Mucosa of gallbladder (tissue), 1 donor: ENCODE data around the gene RABGGTA. TPM values are rescaled to one million over a fixed set of nuclear protein-coding genes. Genes with fewer than 3 reads are reported as not detected.
A peak's percentile ranks its signal among the peaks of the same experiment; 100 is the strongest.

Experiments used
- DNase-seq: peaks from one replicate; pipeline ENCODE4 v3.0.0-alpha.2; 2020; ENCODE audit warnings: low spot score
- total RNA-seq: library from RNA; stranded (reverse); gene quantifications from one replicate; pipeline ENCODE4 v1.2.1, GENCODE V29; 2021
- donor health status: DM: no; HTN: no; CAD: no.

Gene RABGGTA
- total RNA-seq, 1 donor from 2014 or later: 36.0 TPM

DNA sequence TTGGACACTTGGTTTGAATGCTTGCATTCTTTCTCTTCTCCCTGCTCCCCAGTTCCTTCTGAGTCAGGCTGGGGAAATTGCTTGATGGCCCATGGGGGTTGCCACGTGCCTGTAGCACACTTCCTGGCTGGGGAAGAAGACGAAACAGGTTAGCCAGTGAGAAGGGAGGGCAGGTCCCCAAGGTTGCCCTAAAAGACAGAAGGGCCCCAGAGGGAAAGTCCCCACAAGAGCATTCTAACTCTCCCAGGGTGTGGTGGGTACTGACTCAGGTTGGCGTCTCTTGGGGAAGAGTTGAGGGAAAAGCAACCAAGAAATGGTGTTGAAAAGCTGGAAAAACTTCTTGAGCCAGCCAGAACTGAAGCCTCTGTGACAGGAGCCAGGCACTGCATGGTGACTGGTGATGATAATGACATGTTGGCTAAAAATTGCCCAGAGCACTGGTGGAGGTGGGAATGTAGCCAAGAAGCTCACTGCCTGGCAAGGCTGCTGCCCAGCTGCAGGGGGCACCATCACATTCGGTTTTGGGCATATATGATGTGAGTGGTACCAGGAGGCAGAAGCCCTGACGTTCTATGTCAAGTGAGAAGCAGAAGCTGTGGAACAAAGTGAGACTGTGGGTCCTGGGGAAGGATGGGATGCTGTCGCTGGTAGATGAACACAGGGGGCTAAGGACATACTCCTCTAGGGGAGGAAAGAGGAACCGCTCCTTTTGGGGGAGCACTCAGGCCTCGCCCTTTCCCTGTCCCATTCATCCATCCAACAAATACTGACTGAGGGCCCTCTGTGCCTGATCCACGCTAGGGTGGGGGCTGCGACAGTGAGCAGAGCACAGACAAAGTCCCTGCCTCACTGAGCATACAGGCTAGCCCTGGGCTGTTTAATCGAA, 8.1 kb upstream of the RABGGTA start:
- DNase-seq: no peak

DNA sequence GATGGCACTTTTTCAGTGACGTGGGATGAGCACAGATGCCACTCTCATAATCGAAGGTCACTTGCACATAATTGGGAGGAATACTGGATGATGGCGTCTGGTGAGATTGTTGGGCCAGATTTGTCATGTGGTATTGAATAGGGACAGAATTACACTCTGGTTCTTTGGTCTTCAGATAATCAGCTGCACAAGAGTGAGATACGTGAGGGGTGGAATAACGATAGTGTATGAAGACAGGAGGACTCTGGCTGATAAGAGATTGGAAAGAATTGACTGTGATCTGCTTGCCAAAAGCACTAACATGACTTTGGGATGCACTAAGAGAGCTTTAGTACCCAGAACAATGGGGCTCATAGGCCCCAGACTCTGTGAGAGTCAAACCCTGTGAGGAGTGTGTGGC, 7.0 kb upstream of the RABGGTA start:
- DNase-seq: no peak

DNA sequence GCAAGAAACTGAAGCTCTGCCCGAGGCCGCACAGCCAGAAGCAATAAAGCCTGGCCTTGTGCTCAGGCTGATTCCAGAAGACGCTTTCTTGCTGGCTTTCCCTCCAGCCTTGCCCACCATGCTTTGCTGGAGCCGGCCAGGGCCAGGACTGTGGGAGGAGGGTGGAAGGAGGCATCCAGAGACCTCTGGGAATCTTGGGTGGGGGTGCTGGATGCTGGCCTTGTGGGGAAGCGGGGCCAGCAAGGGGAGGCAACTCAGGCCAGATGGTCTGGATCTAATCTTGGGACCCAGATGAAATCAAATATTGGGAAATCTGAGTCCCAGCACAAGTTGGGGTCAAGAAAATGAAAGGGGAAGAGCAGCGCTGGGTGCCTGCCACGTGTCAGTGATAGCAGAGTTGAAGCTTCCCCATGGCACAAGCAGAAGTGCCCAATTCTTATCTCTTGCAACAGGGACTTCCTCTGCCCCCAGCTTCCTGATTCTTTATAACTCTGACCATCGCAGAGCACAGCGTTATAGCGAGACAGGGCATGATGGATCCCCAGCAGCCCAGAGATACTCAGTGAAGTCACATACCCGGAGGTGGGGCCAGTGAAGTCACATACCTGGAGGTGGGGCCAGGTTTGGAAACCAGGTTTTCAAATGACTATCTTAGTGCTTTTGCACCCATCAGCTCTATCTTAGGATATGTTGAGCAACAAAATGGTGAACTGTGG, 6.4 kb upstream of the RABGGTA start:
- DNase-seq: peak; percentile 29

DNA sequence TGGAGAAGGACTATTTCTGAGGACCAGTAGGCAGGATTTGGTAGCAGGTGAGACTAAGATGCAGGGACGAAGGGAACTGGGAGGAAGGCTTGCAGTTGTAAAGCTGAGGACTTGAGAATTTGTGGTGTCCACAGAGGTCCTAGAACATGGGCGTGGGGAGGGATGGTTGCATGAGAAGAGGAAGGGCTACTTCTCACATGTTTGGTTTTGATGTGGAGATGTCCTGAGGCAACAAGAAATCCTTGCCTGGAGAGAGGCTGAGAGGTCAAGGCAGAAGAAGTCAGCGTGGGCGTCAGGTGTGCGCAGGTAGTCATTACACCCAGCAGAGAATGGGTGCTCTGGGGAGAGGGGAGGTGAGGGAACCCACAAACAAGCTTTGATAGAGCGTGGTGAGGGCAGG, 5.7 kb upstream of the RABGGTA start:
- DNase-seq: no peak

DNA sequence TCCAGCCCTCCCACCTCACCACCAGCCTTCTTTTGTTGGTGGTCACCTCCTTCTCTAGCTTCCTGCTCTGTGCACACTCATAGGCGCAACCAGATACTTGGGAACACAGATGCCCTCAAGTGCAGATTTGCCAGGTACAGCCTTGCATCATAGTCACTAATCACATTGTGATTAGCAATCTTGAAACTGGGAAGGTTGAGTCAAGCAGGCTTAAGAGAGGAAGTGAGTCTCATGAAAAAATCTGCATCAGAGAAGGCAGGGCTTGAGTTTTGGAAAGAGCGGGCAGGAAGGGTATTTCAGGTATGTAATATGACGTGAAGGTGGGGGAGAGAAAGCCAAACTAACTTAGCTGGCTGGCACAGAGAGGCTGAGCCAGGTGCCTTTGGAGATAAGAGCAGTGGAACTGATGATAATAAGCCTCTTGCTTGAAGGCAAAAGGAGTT, 2.7 kb upstream of the RABGGTA start:
- DNase-seq: no peak

DNA sequence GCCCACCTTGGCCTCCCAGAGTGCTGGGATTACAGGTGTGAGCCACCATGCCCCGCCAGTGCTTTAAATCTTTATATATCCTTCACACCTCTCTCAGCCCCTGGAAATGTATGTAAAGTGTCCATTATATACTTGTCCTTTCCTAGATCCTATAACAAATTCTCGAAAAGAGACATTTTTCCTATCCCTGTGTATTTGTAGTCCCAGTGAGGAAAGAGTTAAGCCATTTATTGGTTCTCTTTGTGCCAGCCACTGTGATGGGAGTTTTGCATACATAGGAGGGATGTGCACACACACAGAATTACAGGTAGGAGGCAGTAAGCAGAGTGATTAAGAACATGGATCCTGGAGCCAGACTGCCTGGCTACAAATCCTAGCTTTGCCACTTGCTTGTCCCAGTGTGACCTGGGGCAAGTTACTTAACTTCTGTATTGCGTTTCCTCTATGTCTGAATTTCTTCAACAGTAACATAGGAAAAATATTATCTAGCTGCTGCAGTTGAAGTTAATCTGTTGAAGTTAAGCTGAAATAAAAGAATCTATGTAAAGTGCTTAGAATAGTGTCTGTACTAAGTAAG, 2.1 kb upstream of the RABGGTA start:
- DNase-seq: no peak

DNA sequence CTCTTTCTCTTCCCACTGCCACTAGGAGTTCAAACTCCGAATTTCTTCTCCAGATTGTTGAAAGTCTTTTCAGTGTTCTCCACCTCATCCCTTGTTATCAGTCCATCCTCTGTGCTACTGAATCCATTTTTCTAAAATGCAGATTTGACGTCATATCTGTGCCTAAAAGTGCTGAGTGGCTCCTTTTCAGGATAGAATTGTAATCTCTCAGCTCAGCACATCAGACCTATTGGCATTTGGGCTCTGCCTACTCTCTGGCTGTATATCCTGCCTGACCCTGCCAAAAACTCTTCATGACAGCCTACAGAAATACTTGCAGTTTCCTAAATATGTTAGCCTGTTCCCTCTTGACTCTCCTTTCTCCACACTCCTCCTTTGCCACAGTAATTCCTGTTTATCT, 1.1 kb upstream of the RABGGTA start:
- no peak for DNase-seq

DNA sequence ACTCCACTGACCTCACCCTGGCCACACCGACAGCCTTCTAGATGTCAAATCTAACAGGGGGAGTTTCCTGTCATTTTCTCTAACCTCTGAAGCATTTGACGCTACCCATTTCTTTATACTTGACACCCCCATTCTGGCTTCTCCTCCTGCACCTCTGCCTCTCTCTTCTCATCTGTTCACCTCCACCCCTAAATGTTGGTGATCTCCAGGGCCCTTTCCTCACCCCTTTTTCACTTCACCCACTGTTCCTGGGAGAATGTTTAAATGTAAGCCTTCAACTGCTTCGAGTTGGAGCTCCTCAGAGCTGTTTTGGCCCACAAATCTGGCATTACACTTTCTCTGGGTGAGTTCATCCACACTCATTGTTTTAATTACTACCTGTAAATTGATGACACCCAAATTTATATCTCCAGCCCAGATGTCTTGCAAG, 452 bp upstream of the RABGGTA start:
- no peak for DNase-seq

DNA sequence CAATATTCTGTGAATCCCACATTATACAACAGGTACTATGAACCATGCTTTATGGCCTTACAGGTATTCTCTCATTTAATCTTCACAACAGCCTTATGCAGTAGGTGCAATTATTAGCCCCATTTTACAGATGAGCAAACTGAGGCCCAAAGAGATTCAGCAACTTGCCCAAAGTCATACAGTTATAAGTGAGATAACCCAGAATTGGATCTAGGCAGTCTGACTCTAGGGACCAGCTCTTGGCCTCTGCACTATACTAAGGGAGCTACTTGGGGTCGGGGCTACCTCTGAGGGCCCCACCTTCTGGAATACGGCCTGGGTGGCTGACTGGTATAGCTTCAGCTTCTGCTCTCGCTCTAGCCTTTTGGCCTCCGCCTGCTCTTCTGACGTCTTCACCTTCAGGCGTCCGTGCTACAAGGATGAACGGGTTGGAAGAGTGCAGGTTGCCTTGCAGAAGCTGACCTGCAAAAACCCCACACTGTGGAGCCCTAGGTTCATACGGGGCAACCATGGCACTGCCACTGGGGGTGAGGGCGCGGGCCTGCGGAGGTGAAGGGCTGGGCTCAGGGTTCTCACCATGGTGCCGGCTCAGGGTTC, 762 bp downstream of the RABGGTA start:
- DNase-seq: no peak

DNA sequence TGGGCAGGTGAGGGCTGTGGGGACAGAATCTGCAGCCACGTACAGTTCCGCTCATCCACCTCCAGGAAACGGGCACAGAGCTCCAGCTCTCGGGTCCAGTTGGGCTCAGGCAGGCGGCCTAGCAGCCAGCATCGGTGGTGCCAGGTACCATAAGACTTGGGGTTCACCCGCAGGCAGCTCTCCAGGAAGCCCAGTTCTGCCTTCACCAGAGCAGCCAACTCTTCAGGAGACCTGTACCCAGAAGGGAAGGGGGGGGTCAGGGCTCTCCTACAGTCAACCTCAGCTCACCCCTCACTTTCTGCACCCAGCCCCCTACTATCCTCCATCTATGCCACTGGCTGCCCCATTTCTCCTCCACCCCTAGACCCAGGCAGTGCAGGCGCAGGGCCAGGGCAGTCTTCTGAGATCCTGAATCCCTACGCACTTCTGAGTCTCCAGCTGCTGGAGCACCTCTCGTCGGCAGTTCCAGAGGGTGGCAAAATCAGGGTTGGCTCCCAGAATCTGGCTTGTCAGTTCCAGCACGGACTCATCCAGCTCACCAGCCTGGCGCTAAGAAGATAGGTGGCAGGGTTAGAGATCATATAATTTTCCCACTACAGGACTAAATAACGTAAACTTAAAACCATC, 1.4 kb downstream of the RABGGTA start:
- DNase-seq: no peak

DNA sequence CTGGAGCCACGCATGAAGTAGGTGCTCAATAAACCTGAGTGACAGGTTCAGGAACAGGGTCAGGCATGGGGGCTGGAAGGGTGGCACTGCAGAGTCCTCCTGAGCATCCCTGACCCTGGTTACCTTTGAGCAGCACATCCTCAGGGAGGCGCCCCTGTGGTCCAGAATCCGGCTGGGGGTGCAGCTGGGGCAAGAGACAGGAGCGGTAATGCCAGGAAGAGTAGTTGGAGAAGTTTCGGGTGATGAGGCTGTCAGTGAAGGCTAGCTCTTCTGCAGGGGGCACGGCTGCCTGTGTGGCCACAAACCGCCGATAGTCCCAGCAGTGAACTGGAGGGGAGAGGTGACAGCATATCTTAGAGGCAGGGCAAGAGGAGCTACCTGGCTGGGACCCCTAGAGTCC, 2.0 kb downstream of the RABGGTA start:
- no peak for DNase-seq

DNA sequence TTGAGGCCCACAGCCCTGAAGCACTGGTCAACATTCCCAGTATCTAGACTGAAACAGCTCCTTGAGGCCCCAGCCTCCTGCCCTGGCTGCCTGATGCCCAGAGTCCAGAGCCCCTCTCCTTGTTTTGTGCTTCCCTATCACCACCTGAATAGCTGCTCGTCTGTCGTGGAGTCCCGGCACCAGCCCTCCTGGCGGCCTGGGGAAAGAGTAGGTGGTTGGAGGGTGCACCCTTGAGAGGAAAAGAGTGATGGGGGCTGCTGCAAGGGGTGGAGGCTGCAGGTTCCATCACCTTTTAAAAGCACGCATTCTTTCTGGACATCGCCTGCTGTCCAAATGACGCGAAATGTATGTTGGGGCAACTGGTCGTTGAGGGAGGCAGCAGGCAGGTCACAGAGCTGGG, 3.2 kb downstream of the RABGGTA start:
- DNase-seq: no peak

DNA sequence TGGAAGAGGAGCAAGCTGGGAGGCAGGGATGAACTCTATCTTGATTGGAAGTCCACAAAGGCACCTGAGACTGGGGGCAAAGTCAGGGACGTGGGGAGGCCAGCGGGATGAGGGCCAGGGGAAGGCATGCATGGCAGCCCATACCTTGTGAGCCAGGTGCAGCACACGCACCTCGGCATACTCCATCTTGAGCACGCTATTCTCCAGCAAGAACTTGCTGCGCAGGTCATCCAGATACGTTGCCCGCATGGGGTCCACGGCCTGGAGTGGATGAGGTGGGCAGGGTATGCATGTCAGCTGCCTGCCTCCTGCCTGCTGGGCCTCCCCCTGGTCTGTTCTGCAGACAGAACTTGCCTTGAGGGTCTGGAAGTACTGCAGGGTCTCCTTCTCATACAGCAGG, 3.9 kb downstream of the RABGGTA start:
- DNase-seq: no peak

DNA sequence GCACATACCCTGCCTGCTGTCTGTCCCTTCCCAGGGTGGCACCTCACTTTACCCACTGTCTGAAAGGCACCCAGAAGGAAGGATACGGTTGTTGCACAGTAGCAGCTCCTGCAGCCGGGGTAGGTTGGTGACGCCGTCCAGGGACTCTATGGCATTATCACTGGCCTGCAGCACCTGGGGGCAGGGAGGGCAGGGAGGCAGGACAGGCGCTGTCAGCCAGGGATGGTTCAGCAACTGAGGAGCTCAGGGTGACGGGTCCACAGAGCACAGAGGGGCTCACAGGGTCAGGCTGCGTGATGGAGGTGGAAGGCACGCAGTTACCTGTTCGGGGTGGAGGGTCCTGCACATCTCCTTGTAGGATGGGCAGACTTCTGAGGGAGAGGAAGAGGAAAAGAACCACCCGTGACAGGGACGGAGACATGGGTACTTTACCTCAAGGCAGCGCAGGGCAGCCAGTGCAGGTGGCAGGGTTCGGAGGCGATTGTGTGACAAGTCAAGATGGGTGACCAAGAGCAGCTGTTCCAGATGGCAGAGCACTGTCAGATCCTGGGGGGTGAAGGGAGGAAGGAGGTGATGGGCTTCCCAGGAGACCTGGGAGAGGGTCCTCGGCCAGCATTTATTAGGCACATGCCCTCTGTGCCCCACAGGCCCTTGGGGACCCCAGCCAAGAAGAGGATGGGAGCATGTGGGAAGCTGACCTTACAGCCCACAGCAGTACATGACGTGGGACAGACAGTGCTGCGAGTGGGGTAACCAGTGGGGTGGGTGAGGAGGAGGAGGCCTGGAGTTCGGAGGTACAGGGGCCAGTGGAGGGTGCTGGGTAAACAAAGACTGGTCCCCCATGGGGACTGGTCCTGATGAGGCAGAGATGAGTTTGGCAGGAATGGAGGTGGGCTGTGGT, 4.8 kb downstream of the RABGGTA start:
- no peak for DNase-seq

DNA sequence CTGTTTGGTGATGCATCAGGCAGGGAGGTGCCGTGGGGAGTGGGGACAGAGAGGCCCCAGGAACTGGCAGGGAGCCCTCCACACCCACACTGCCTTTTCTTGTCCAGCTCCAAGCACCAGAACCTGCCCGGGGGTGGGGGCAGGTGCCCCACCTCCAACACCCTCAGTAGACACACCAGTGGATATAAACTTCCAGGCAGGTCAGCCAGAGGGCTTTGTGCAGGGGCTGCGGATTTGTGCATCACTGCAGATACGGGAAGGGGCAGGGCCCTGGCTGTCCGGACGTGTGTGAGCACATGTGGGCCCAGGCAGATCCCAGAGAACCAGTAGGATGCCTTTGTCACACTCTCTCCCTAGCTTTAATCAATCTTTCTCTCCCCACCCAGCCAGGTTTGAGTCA, 7.1 kb downstream of the RABGGTA start:
- no peak for DNase-seq

DNA sequence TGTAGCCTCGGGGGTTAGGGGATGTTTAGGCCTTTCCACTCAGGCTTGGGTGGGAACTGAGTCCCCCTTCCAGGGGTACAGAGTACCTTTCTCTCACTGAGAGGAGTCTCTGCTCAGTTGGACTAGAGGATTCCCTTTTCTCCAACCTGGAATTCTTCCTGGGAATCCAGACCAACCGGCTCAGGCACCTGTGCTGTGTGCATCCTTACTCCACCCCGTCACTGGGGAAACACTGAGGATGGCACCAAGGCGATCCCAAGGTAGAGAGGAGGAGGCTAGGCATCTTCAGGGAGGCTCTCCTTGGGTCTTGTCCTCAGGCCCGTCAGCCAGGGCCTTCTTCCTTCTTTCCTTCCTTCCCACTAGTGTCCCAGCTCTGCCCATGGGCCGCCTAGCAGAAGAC, 7.5 kb downstream of the RABGGTA start:
- no peak for DNase-seq

DNA sequence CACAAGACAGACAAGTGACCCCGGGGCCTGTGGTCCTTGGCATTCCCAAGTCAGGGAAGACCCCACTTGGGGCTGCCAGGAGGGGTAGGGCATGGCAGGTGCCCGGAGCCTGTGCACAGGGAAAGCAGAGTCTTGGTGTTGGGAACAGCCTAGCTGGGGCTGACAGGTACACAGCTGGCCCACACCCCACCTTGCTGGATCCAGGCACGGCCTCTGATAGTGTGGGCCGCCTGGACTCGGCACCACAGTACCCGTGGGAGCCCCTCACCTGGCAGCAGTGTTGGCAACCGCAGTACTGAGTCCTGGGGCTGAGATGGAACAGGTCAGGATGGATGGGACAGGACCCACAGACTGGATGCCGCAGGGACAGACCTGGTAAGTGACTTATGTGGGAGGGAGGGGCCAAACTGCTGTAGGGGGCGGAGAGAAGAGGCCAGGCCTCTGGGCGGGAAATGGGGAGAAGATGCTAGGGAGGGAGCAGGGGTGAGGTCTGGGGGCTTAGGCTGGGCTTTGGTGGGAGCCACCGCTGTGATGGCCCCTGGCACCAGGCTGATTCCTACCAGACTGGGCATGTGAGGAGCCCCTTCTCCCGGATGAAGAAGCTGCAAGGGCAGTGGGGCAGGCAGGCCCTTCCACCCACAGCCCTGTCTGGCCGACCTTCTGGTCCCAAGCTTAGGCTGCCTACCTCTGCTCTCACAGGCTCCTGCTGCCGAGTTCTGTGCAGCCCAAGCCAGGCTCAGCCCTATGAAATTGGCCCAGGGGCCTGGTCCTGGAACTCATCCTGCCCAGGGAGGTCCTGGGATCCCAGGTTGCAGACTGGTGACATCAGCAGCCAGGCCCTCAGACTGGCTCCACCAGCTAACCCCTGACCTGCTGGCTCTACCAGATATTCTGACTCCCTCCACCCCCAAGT, 8.3 kb downstream of the RABGGTA start, which contains the start of gene TGM1:
TSS of gene TGM1 (minus strand) at position 357 of the 913 bp plus-strand sequence. CDS start 825 bp downstream, outside the sequence.
- no peak for DNase-seq

DNA sequence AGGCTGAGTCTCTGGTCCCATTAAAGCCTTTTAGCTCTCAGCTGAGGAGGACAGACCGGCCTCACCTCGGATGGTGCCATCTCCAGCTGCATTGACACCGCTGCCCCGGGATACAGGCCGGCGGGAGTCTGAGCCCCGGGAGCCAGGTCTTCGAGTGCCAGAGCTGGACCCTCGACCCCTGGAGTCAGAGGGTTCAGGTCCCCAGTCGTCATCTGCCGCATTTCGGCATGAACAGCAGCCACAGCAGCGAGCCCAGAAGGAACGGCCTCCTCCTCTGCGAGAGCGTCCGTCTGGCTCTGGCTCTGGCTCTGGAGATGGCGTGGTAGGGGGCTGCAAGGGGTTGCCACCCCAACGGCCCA, 9.4 kb downstream of the RABGGTA start:
- DNase-seq: no peak

DNA sequence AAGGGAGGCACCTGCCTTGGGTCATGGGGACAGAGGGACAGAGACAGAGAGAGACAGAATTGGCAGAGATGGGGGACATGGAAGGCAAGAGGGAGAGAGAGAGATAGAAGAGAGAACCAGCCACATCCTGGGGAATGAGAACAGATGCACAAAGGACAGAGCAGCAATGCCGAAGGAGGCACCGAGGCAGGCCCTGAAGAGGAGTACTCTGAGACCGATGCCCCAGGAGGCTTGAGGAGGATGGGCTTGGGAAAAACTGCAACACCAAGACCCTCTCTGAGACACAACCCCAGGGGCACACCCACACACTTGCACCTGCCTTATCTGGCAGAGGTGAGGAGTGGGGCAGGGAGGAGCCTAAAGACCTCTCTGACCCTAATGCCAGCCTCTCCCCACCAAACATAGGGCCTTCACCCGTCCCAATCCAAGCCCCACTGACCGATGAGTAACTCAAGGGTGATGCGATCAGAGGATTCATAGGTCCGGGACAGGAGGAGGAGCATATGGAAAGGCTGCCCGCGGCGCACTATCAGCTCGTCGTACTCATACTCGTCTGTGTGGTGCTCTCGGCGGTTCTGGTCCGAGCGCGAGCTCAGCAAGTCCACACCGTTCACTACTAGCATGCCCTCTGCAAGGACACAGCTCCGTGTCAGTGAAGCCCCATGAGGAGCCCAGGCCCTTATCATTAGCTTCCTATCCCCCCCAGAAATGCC, 10.0 kb downstream of the RABGGTA start:
- no peak for DNase-seq
